ENCODE measurements around the gene ACTA1. TPM values are rescaled to one million over a fixed set of nuclear protein-coding genes. Genes with fewer than 3 reads are reported as not detected.

The ACTA1 gene
- total and polyA plus RNA-seq, 2 of the 13 experiments (the other 11 are each of a cell fraction or from before 2014, with no cell fraction given), result 1.4 to 5.2 TPM

GRCh38 chr1:229464672-229465071 is 30.8 kb upstream of the ACTA1 start:
- no peaks in the 10 kb centered on the region for H4K20me1 ChIP-seq (ENCODE audit: insufficient read depth, low read length)
- in situ Hi-C loops (cut with HindIII; ENCODE audit: extremely low pct_ligation_motif_present, low pct_unique_long_range_greater_than_20kb) (no loop called here), intact Hi-C loops (cut with micrococcal nuclease; ENCODE audit: unreplicated experiment) (no loop called here)
- no peak overlapping the region for H3K27ac ChIP-seq (ENCODE audit: extremely low read length, insufficient read depth, low read length)
- no peak overlapping the region for H3K9ac ChIP-seq (ENCODE audit: insufficient read depth, low read depth, low read length)
- H3K36me3 ChIP-seq (replicated peaks in 1 of 2; ENCODE audit: control insufficient read depth in 1 of 2, insufficient read depth in 2 of 2, low read length in 2 of 2), result peaks cover 13 to 67% of the 10 kb centered on the region in 2 experiments
- H3K4me2 ChIP-seq (ENCODE audit: low read depth, low read length), result no peak overlapping the region
- ATAC-seq, result no peak
- no peaks in the 10 kb centered on the region; a peak in 1 of 5 replicates for H3K27me3 ChIP-seq (ENCODE audit: control insufficient read depth in 1 of 2, insufficient read depth in 2 of 2, low read length in 2 of 2)
- no peak for FAIRE-seq
- H3K9me3 ChIP-seq (ENCODE audit: low read length), result no peaks in the 10 kb centered on the region
- H3K4me3 ChIP-seq (replicated peaks in 1 of 3; ENCODE audit: insufficient read depth in 1 of 3, low read depth in 2 of 3, low read length in 3 of 3), result no peak overlapping the region
- POLR2A ChIA-PET, result no interaction called here
- CTCF ChIA-PET (ENCODE audit: low intra/inter-chr PET ratio, low total read pairs), result no interaction called here
- no peaks in the 10 kb centered on the region for H3K4me1 ChIP-seq (ENCODE audit: insufficient read depth, low read length)
- BruUV-seq (replicated peaks), result no TSS peak
- no peak for DNase-seq (ENCODE audit: low spot score)
- 96% methylated on average over 8 of the region's 8 CpGs for WGBS (ENCODE audit: low lambda C conversion rate)
- TF ChIP-seq CCDC6 (CRISPR knock-in tag; IDR thresholded peaks at IDR 0.05) (no peak), DR1 (CRISPR knock-in tag; IDR thresholded peaks at IDR 0.05) (no peak)
- H3K79me2 ChIP-seq (ENCODE audit: insufficient read depth, low read length), result no peaks in the 10 kb centered on the region
- H2AFZ ChIP-seq (ENCODE audit: low read length), result no peak overlapping the region

GRCh38 chr1:229461032-229461668 is 27.3 kb upstream of the ACTA1 start:
- no peak for TF ChIP-seq ZNF333 (CRISPR knock-in tag; IDR thresholded peaks at IDR 0.05; ENCODE audit: borderline replicate concordance)
- peaks cover 17 to 72% of the 10 kb centered on the region in 2 experiments for H3K36me3 ChIP-seq (replicated peaks in 1 of 2; ENCODE audit: control insufficient read depth in 1 of 2, insufficient read depth in 2 of 2, low read length in 2 of 2)
- ATAC-seq (no peak), DNase-seq (ENCODE audit: low spot score) (no peak), FAIRE-seq (no peak)
- no peaks in the 10 kb centered on the region; the same call in 1 of the 2 replicates for H4K20me1 ChIP-seq (ENCODE audit: insufficient read depth, low read length)
- intact Hi-C loops (cut with micrococcal nuclease; ENCODE audit: unreplicated experiment) (no loop called here), in situ Hi-C loops (cut with HindIII; ENCODE audit: extremely low pct_ligation_motif_present, low pct_unique_long_range_greater_than_20kb) (no loop called here)
- no peaks in the 10 kb centered on the region for H3K9me3 ChIP-seq (ENCODE audit: low read length)
- no peak overlapping the region for H2AFZ ChIP-seq (ENCODE audit: low read length)
- no peak overlapping the region for H3K27ac ChIP-seq (ENCODE audit: extremely low read length, insufficient read depth, low read length)
- no peaks in the 10 kb centered on the region for H3K27me3 ChIP-seq (ENCODE audit: control insufficient read depth in 1 of 2, insufficient read depth in 2 of 2, low read length in 2 of 2)
- POLR2A ChIA-PET, result no interaction called here
- no TSS peak for BruUV-seq (replicated peaks)
- no peaks in the 10 kb centered on the region for H3K79me2 ChIP-seq (ENCODE audit: insufficient read depth, low read length)
- CTCF ChIA-PET (ENCODE audit: low intra/inter-chr PET ratio, low total read pairs), result no interaction called here
- no peaks in the 10 kb centered on the region for H3K4me1 ChIP-seq (ENCODE audit: insufficient read depth, low read length)
- no peak overlapping the region for H3K4me2 ChIP-seq (ENCODE audit: low read depth, low read length)
- WGBS (ENCODE audit: low lambda C conversion rate), result 96% methylated on average over 7 of the region's 7 CpGs
- H3K4me3 ChIP-seq (replicated peaks in 1 of 3; ENCODE audit: insufficient read depth in 1 of 3, low read depth in 2 of 3, low read length in 3 of 3), result no peak overlapping the region
- H3K9ac ChIP-seq (ENCODE audit: insufficient read depth, low read depth, low read length), result no peak overlapping the region
